HepG2 (cell line): ENCODE data around the gene PRADC1. TPM values are rescaled to one million over a fixed set of nuclear protein-coding genes. Genes with fewer than 3 reads are reported as not detected.

Experiments
- HNF4A ChIP-seq: sonication (generic); formaldehyde crosslinking; IDR thresholded peaks from 2 replicates; pipeline ENCODE4 v1.4.0; 2020; ENCODE audit warnings: missing genetic modification reagents
- HNRNPL ChIP-seq: fragments of 200-400 bp; formaldehyde crosslinking; IDR thresholded peaks from 2 replicates; pipeline ENCODE4 v1.6.1; 2017; ENCODE audit warnings: mild to moderate bottlenecking, low read depth, low read length
- SIX4 ChIP-seq: sonication (generic); formaldehyde crosslinking; IDR thresholded peaks from 2 replicates; pipeline ENCODE4 v1.4.0; 2020; ENCODE audit warnings: missing genetic modification reagents
- SOX5 ChIP-seq: IDR thresholded peaks from 2 replicates; pipeline ENCODE4 v1.6.1; 2016; ENCODE audit warnings: borderline replicate concordance
- ZNF446 ChIP-seq: sonication (generic); formaldehyde crosslinking; IDR thresholded peaks from 2 replicates; pipeline ENCODE4 v1.5.0; 2020; ENCODE audit warnings: mild to moderate bottlenecking, missing genetic modification reagents
- ZNF883 ChIP-seq: sonication (generic); formaldehyde crosslinking; IDR thresholded peaks from 2 replicates; pipeline ENCODE4 v1.5.1; 2020; ENCODE audit warnings: mild to moderate bottlenecking, missing genetic modification reagents; ENCODE audit errors: not compliant biosample characterization
- polyA plus RNA-seq, 8 experiments: library from polyadenylated mRNA; depleted of rRNA in 3 of 8; stranded (reverse) in 7 of 8; unstranded in 1 of 8; fragments of >200 nt; fragmentation: Illumina TruSeq in 4 of 8; extraction: Trizol in 4 of 8; gene quantifications; 2 replicates each; pipeline versions ENCODE4 v1.2.1 to v1.2.3, GENCODE V29; 2011 to 2016; ENCODE audit warnings: low read depth in 4 of 8, missing spikeins in 1 of 8, mixed read lengths in 1 of 8; ENCODE audit not compliant: insufficient read depth in 1 of 8
- total RNA-seq, 5 experiments: library from RNA; depleted of rRNA; stranded (reverse); fragments of >200 nt; fragmentation: Illumina TruSeq; extraction: Trizol; gene quantifications; 2 replicates each; pipeline ENCODE4 v1.2.3, GENCODE V29; 2016; ENCODE audit warnings: low read depth in 1 of 5
- TF ChIP-seq, protein P1 (sequence below): sonication (generic); formaldehyde crosslinking; IDR thresholded peaks from 2 replicates; pipeline ENCODE4 v1.8.0; 2022; ENCODE audit warnings: mild to moderate bottlenecking, missing genetic modification reagents
- TF ChIP-seq, protein P2 (sequence below): sonication (generic); formaldehyde crosslinking; conservative IDR thresholded peaks from 2 replicates; pipeline ENCODE4 v1.8.0; 2022; ENCODE audit warnings: low read depth, missing genetic modification reagents
- TF ChIP-seq, protein P3 (sequence below): sonication (generic); formaldehyde crosslinking; IDR thresholded peaks from 2 replicates; pipeline ENCODE4 v1.5.0; 2020; ENCODE audit warnings: missing genetic modification reagents
- TF ChIP-seq, protein P4 (sequence below): sonication (generic); formaldehyde crosslinking; IDR thresholded peaks from 2 replicates; pipeline ENCODE4 v1.4.0; 2020; ENCODE audit warnings: mild to moderate bottlenecking, low read depth, missing genetic modification reagents
- TF ChIP-seq, protein P5 (sequence below): sonication (generic); formaldehyde crosslinking; IDR thresholded peaks from 2 replicates; pipeline ENCODE4 v1.4.0; 2020; ENCODE audit warnings: missing genetic modification reagents, borderline replicate concordance
- TF ChIP-seq, protein P6 (sequence below): sonication (generic); formaldehyde crosslinking; IDR thresholded peaks from 2 replicates; pipeline ENCODE4 v1.9.0; 2022; ENCODE audit warnings: low read depth, missing genetic modification reagents

Gene PRADC1
- total and polyA plus RNA-seq, 2 of the 13 experiments (the other 11 are each of a cell fraction or from before 2014, with no cell fraction given) = 12.1 to 37.2 TPM

DNA sequence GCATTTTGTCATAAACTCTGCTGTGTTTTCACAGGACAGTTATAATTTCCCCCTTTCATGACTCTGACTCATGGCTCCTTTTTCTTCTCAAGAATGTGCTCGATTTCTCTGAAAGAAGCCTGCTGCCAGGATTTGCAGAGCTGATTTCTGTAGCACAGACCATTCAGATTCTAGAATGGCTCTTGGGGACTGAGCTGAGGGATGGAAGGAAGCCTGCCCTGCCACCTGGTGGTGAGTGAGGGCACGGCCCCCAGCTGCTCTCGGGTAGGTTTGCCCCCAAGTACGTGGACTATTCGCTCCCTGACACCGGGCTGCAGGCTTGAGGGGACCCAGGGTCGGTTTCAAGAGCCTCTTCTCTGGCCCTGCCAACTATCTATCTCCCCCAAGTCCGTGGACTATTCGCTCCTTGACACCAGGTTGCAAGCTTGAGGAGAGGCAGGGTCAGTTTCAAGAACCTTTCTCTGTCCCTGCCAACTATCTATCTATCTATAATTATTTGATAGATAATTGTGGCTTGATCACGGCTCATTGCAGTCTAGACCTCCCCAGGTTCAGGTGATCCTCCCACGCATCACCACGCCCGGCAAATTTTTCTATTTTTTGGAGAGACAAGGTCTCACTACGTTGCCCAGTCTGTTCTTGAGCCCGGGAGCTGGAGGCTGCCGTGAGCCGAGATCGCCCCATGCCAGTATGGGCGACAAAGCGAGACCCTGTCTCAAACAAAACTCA lies 20.4 kb downstream of the PRADC1 start (continued):
- TF ChIP-seq, protein P1, sequence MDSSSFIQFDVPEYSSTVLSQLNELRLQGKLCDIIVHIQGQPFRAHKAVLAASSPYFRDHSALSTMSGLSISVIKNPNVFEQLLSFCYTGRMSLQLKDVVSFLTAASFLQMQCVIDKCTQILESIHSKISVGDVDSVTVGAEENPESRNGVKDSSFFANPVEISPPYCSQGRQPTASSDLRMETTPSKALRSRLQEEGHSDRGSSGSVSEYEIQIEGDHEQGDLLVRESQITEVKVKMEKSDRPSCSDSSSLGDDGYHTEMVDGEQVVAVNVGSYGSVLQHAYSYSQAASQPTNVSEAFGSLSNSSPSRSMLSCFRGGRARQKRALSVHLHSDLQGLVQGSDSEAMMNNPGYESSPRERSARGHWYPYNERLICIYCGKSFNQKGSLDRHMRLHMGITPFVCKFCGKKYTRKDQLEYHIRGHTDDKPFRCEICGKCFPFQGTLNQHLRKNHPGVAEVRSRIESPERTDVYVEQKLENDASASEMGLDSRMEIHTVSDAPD (CRISPR knock-in tag) = no peak
- TF ChIP-seq, protein P2, sequence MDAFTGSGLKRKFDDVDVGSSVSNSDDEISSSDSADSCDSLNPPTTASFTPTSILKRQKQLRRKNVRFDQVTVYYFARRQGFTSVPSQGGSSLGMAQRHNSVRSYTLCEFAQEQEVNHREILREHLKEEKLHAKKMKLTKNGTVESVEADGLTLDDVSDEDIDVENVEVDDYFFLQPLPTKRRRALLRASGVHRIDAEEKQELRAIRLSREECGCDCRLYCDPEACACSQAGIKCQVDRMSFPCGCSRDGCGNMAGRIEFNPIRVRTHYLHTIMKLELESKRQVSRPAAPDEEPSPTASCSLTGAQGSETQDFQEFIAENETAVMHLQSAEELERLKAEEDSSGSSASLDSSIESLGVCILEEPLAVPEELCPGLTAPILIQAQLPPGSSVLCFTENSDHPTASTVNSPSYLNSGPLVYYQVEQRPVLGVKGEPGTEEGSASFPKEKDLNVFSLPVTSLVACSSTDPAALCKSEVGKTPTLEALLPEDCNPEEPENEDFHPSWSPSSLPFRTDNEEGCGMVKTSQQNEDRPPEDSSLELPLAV = no peak
- peak; percentile 40; the same call in 1 of the 2 replicates for TF ChIP-seq HNF4A (CRISPR knock-in tag)
- TF ChIP-seq SOX5 (CRISPR knock-in tag) = peak; percentile 51; the same call in 1 of the 2 replicates
- TF ChIP-seq ZNF446 (CRISPR knock-in tag) = no peak
- no peak for TF ChIP-seq HNRNPL
- TF ChIP-seq SIX4 (CRISPR knock-in tag) = no peak
- peak; percentile 12 for TF ChIP-seq ZNF883 (CRISPR knock-in tag)
- TF ChIP-seq, protein P3, sequence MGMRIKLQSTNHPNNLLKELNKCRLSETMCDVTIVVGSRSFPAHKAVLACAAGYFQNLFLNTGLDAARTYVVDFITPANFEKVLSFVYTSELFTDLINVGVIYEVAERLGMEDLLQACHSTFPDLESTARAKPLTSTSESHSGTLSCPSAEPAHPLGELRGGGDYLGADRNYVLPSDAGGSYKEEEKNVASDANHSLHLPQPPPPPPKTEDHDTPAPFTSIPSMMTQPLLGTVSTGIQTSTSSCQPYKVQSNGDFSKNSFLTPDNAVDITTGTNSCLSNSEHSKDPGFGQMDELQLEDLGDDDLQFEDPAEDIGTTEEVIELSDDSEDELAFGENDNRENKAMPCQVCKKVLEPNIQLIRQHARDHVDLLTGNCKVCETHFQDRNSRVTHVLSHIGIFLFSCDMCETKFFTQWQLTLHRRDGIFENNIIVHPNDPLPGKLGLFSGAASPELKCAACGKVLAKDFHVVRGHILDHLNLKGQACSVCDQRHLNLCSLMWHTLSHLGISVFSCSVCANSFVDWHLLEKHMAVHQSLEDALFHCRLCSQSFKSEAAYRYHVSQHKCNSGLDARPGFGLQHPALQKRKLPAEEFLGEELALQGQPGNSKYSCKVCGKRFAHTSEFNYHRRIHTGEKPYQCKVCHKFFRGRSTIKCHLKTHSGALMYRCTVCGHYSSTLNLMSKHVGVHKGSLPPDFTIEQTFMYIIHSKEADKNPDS = 0 out of 2 replicates have a peak, but pooled peaks have one; percentile 56
- TF ChIP-seq, protein P4, sequence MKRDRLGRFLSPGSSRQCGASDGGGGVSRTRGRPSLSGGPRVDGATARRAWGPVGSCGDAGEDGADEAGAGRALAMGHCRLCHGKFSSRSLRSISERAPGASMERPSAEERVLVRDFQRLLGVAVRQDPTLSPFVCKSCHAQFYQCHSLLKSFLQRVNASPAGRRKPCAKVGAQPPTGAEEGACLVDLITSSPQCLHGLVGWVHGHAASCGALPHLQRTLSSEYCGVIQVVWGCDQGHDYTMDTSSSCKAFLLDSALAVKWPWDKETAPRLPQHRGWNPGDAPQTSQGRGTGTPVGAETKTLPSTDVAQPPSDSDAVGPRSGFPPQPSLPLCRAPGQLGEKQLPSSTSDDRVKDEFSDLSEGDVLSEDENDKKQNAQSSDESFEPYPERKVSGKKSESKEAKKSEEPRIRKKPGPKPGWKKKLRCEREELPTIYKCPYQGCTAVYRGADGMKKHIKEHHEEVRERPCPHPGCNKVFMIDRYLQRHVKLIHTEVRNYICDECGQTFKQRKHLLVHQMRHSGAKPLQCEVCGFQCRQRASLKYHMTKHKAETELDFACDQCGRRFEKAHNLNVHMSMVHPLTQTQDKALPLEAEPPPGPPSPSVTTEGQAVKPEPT = no peak
- TF ChIP-seq, protein P5, sequence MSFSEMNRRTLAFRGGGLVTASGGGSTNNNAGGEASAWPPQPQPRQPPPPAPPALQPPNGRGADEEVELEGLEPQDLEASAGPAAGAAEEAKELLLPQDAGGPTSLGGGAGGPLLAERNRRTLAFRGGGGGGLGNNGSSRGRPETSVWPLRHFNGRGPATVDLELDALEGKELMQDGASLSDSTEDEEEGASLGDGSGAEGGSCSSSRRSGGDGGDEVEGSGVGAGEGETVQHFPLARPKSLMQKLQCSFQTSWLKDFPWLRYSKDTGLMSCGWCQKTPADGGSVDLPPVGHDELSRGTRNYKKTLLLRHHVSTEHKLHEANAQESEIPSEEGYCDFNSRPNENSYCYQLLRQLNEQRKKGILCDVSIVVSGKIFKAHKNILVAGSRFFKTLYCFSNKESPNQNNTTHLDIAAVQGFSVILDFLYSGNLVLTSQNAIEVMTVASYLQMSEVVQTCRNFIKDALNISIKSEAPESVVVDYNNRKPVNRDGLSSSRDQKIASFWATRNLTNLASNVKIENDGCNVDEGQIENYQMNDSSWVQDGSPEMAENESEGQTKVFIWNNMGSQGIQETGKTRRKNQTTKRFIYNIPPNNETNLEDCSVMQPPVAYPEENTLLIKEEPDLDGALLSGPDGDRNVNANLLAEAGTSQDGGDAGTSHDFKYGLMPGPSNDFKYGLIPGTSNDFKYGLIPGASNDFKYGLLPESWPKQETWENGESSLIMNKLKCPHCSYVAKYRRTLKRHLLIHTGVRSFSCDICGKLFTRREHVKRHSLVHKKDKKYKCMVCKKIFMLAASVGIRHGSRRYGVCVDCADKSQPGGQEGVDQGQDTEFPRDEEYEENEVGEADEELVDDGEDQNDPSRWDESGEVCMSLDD (CRISPR knock-in tag) = no peak
- TF ChIP-seq, protein P6, sequence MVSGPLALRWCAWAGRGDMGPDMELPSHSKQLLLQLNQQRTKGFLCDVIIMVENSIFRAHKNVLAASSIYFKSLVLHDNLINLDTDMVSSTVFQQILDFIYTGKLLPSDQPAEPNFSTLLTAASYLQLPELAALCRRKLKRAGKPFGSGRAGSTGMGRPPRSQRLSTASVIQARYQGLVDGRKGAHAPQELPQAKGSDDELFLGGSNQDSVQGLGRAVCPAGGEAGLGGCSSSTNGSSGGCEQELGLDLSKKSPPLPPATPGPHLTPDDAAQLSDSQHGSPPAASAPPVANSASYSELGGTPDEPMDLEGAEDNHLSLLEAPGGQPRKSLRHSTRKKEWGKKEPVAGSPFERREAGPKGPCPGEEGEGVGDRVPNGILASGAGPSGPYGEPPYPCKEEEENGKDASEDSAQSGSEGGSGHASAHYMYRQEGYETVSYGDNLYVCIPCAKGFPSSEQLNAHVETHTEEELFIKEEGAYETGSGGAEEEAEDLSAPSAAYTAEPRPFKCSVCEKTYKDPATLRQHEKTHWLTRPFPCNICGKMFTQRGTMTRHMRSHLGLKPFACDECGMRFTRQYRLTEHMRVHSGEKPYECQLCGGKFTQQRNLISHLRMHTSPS (CRISPR knock-in tag) = no peak
